GM23338 (cell line): ENCODE measurements around the gene SEMA4A.

Experiments
- EZH2 ChIP-seq: fragments of 200-600 bp; sonication (generic); IDR thresholded peaks from one replicate; pipeline ENCODE4 v1.8.0; 2017; ENCODE audit warnings: antibody characterized with exemption, mild to moderate bottlenecking, low read depth; ENCODE audit not compliant: unreplicated experiment
- EZH2phosphoT487 ChIP-seq: fragments of 200-600 bp; sonication (generic); IDR thresholded peaks from one replicate; pipeline ENCODE4 v1.8.1; 2018; ENCODE audit warnings: antibody characterized with exemption; ENCODE audit not compliant: unreplicated experiment
- POLR2AphosphoS5 ChIP-seq: IDR thresholded peaks from 2 replicates; pipeline ENCODE4 v1.6.1; 2016; ENCODE audit warnings: antibody characterized with exemption, low read depth
- ZNF114 ChIP-seq: fragments of 250-450 bp; sonication (Bioruptor Pico); IDR thresholded peaks from 2 replicates; pipeline ENCODE4 v1.5.0; 2020; ENCODE audit warnings: mild to moderate bottlenecking, moderate library complexity
- TF ChIP-seq, protein P1 (sequence below), 2 experiments: fragments of 200-600 bp in 1 of 2; sonication (generic) in 1 of 2; conservative IDR thresholded peaks; 2 replicates each; pipeline versions ENCODE4 v1.5.1 to v1.6.1; 2016 to 2017; ENCODE audit warnings: antibody characterized with exemption in 2 of 2, low read depth in 2 of 2, mild to moderate bottlenecking in 2 of 2, moderate library complexity in 1 of 2
- TF ChIP-seq, protein P2 (sequence below): IDR thresholded peaks from one replicate; pipeline ENCODE4 v1.6.1; 2018; ENCODE audit warnings: antibody characterized with exemption; ENCODE audit not compliant: unreplicated experiment
- TF ChIP-seq, protein P3 (sequence below): fragments of 250-450 bp; sonication (Bioruptor Pico); IDR thresholded peaks from 2 replicates; pipeline ENCODE4 v1.5.0; 2020; ENCODE audit warnings: mild to moderate bottlenecking, moderate library complexity

DNA sequence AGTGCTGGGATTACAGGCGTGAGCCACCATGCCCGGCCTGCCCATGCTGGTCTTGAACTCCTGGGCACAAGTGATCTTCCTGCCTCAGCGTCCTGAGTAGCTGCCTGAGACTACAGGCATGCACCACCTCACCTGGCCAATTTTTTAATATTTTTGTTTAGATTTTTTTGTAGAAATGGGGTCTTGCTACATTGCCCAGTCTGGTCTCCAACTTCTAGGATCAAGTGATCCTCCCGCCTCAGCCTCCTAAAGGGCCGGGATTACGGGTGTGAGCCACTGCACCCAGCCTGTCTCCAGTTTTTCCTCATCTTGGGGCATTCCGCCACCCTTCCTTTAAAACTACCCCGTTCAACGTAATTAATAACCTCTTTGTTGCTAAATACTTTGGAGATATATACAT is 66.8 kb downstream of the SEMA4A start:
- TF ChIP-seq, protein P1, sequence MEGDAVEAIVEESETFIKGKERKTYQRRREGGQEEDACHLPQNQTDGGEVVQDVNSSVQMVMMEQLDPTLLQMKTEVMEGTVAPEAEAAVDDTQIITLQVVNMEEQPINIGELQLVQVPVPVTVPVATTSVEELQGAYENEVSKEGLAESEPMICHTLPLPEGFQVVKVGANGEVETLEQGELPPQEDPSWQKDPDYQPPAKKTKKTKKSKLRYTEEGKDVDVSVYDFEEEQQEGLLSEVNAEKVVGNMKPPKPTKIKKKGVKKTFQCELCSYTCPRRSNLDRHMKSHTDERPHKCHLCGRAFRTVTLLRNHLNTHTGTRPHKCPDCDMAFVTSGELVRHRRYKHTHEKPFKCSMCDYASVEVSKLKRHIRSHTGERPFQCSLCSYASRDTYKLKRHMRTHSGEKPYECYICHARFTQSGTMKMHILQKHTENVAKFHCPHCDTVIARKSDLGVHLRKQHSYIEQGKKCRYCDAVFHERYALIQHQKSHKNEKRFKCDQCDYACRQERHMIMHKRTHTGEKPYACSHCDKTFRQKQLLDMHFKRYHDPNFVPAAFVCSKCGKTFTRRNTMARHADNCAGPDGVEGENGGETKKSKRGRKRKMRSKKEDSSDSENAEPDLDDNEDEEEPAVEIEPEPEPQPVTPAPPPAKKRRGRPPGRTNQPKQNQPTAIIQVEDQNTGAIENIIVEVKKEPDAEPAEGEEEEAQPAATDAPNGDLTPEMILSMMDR (conservative IDR thresholded peaks at IDR 0.05; ENCODE audit: low read depth in 2 of 2): no peak
- TF ChIP-seq EZH2phosphoT487: no peak
- no peak for TF ChIP-seq POLR2AphosphoS5
- no peak for TF ChIP-seq EZH2
- TF ChIP-seq, protein P2, sequence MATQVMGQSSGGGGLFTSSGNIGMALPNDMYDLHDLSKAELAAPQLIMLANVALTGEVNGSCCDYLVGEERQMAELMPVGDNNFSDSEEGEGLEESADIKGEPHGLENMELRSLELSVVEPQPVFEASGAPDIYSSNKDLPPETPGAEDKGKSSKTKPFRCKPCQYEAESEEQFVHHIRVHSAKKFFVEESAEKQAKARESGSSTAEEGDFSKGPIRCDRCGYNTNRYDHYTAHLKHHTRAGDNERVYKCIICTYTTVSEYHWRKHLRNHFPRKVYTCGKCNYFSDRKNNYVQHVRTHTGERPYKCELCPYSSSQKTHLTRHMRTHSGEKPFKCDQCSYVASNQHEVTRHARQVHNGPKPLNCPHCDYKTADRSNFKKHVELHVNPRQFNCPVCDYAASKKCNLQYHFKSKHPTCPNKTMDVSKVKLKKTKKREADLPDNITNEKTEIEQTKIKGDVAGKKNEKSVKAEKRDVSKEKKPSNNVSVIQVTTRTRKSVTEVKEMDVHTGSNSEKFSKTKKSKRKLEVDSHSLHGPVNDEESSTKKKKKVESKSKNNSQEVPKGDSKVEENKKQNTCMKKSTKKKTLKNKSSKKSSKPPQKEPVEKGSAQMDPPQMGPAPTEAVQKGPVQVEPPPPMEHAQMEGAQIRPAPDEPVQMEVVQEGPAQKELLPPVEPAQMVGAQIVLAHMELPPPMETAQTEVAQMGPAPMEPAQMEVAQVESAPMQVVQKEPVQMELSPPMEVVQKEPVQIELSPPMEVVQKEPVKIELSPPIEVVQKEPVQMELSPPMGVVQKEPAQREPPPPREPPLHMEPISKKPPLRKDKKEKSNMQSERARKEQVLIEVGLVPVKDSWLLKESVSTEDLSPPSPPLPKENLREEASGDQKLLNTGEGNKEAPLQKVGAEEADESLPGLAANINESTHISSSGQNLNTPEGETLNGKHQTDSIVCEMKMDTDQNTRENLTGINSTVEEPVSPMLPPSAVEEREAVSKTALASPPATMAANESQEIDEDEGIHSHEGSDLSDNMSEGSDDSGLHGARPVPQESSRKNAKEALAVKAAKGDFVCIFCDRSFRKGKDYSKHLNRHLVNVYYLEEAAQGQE: no peak
- no peak for TF ChIP-seq ZNF114 (CRISPR knock-in tag)
- TF ChIP-seq, protein P3, sequence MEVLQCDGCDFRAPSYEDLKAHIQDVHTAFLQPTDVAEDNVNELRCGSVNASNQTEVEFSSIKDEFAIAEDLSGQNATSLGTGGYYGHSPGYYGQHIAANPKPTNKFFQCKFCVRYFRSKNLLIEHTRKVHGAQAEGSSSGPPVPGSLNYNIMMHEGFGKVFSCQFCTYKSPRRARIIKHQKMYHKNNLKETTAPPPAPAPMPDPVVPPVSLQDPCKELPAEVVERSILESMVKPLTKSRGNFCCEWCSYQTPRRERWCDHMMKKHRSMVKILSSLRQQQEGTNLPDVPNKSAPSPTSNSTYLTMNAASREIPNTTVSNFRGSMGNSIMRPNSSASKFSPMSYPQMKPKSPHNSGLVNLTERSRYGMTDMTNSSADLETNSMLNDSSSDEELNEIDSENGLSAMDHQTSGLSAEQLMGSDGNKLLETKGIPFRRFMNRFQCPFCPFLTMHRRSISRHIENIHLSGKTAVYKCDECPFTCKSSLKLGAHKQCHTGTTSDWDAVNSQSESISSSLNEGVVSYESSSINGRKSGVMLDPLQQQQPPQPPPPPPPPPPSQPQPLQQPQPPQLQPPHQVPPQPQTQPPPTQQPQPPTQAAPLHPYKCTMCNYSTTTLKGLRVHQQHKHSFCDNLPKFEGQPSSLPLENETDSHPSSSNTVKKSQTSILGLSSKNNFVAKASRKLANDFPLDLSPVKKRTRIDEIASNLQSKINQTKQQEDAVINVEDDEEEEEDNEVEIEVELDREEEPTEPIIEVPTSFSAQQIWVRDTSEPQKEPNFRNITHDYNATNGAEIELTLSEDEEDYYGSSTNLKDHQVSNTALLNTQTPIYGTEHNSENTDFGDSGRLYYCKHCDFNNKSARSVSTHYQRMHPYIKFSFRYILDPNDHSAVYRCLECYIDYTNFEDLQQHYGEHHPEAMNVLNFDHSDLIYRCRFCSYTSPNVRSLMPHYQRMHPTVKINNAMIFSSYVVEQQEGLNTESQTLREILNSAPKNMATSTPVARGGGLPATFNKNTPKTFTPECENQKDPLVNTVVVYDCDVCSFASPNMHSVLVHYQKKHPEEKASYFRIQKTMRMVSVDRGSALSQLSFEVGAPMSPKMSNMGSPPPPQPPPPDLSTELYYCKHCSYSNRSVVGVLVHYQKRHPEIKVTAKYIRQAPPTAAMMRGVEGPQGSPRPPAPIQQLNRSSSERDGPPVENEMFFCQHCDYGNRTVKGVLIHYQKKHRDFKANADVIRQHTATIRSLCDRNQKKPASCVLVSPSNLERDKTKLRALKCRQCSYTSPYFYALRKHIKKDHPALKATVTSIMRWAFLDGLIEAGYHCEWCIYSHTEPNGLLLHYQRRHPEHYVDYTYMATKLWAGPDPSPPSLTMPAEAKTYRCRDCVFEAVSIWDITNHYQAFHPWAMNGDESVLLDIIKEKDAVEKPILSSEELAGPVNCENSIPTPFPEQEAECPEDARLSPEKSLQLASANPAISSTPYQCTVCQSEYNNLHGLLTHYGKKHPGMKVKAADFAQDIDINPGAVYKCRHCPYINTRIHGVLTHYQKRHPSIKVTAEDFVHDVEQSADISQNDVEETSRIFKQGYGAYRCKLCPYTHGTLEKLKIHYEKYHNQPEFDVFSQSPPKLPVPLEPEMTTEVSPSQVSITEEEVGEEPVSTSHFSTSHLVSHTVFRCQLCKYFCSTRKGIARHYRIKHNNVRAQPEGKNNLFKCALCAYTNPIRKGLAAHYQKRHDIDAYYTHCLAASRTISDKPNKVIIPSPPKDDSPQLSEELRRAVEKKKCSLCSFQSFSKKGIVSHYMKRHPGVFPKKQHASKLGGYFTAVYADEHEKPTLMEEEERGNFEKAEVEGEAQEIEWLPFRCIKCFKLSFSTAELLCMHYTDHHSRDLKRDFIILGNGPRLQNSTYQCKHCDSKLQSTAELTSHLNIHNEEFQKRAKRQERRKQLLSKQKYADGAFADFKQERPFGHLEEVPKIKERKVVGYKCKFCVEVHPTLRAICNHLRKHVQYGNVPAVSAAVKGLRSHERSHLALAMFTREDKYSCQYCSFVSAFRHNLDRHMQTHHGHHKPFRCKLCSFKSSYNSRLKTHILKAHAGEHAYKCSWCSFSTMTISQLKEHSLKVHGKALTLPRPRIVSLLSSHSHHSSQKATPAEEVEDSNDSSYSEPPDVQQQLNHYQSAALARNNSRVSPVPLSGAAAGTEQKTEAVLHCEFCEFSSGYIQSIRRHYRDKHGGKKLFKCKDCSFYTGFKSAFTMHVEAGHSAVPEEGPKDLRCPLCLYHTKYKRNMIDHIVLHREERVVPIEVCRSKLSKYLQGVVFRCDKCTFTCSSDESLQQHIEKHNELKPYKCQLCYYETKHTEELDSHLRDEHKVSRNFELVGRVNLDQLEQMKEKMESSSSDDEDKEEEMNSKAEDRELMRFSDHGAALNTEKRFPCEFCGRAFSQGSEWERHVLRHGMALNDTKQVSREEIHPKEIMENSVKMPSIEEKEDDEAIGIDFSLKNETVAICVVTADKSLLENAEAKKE (CRISPR knock-in tag): no peak
